AG08396 (cell line): ENCODE results near the gene PTX3.

Experiments
- DNase-seq: peaks from one replicate; pipeline ENCODE4 v3.0.0; 2012; ENCODE audit warnings: low spot score, mixed read lengths

The PTX3 gene

DNA sequence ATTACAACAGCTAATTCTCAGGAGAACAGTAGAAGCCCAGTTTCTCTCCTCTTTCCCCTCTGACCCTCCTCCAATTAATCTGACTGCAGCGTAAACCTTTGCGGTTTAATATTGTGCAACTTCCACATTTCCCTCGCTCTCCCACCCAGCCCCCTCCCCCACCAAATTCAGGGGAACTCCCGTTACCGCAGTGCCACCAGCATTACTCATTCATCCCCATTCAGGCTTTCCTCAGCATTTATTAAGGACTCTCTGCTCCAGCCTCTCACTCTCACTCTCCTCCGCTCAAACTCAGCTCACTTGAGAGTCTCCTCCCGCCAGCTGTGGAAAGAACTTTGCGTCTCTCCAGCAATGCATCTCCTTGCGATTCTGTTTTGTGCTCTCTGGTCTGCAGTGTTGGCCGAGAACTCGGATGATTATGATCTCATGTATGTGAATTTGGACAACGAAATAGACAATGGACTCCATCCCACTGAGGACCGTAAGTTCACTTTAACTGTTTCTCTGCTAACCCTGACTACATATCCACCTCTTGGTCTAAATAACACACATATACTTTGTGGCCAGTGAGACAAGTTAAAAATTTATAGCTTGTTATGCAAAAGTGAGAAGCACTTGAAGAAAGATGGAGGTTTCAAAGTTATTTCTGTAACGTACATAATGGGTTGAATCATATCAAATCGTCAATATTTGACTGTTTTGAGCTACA, at the start of gene PTX3:
Gene PTX3 (plus strand): TSS at position 268 of the 709 bp plus-strand sequence. CDS start 84 bp downstream, at position 352.
- DNase-seq, result peak; percentile 78

GRCh38 chr3:157387708-157388435, 48.8 kb upstream of the PTX3 start:
- DNase-seq, result no peak

GRCh38 chr3:157388976-157389375, 47.7 kb upstream of the PTX3 start:
- no peak for DNase-seq

GRCh38 chr3:157390713-157391515, 45.7 kb upstream of the PTX3 start:
- no peak for DNase-seq

DNA sequence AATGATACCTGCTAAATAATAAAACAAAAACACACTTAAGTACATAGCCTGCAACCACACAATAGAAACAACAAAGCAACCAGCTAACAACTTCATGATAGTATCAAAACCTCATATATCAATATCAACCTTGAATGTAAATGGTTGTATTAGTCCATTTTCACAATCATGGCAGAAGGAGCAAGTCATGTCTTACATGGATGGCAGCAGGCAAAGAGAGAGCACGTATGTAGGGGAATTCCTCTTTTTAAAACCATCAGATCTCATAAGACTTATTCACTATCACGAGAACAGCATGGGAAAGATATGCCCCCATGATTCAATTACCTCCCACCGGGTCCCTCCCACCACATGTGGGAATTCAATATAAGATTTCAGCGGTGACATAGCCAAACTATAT, 44.5 kb upstream of the PTX3 start:
- no peak for DNase-seq

DNA sequence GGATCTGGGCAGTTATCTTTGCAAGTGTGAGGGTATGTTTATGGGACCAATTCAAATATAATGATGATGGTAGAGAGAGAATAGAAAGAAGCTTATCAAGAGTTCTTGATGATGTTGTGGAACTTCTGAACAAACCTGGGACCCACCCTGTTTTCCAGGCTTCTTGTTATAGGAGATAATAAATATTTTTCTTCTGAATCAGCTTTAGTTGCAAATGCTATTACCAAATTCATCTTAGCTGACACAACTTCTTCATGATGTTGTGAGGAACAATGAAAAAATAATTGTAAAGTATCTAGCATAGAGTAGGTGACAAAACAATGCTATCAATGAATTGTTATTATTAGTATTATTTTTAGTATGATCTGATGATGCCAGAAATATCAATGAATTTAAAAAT, 43.5 kb upstream of the PTX3 start:
- no peak for DNase-seq

GRCh38 chr3:157394411-157394810, 42.2 kb upstream of the PTX3 start:
- DNase-seq, result no peak

- DNase-seq, result no peak
Observed at GRCh38 chr3:157398598-157398997, 38.1 kb upstream of the PTX3 start.

- no peak for DNase-seq
Observed at GRCh38 chr3:157404381-157404780, 32.3 kb upstream of the PTX3 start.

GRCh38 chr3:157405457-157405856, 31.2 kb upstream of the PTX3 start:
- DNase-seq, result peak; percentile 15

GRCh38 chr3:157406394-157406793, 30.3 kb upstream of the PTX3 start:
- DNase-seq, result no peak

DNA sequence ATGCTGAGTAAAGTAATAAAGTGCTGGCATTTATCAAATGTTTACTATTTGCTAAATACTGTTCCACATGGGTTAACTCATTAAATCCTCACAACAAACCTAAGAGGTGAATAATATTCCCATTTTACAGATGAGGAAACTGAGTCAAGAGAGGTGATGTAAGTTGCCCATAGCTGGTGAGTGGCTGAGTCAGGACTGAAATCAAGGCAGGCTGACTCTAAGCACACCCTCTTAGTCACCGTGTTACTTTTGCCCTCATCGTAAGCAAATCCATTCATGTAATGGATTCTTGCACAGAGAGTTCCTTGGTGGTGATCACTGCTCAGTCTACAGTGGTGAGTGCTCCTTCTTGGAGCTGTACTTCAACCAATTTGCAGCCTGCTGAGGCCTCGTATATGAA, 28.9 kb upstream of the PTX3 start:
- no peak for DNase-seq

GRCh38 chr3:157408499-157409149, 28.0 kb upstream of the PTX3 start:
- DNase-seq, result no peak

DNA sequence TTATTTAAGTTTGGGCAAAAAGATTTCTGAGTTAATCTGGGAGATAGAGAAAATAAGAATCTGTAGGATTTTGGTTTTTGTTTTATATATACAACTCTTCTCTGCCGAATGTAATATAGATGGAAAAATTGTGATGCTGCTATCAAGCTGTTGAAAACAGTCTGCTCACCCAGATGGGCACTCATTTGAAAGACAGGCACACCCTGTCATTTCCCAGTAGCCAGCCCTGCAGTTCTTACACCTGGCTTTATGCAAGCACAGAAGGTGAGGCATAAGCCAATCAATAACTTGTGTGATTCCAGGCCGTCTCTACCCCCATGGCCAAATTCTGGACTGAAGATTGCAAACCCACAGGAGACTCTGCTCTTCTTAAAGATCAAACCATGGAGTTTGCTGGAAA, 27.1 kb upstream of the PTX3 start:
- no peak for DNase-seq

DNA sequence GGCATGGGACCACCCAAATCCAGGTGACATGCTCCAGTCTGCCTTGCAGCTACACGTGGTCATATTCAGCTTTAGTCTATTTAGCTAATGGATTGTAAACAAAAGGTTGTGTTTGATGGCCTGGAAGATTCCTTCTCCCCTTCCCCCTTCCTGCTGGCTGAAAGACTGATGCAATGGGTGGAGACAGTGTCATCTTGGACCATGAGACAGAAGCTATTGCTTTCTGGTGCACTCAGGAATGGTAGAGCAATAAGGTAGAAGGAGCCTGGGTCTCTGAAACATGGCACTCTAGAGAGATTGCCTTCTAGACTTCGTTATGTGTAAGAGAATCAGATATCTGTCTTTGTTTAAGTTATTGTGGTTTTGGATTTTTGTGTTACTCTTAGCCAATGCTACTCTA, 25.7 kb upstream of the PTX3 start:
- no peak for DNase-seq

DNA sequence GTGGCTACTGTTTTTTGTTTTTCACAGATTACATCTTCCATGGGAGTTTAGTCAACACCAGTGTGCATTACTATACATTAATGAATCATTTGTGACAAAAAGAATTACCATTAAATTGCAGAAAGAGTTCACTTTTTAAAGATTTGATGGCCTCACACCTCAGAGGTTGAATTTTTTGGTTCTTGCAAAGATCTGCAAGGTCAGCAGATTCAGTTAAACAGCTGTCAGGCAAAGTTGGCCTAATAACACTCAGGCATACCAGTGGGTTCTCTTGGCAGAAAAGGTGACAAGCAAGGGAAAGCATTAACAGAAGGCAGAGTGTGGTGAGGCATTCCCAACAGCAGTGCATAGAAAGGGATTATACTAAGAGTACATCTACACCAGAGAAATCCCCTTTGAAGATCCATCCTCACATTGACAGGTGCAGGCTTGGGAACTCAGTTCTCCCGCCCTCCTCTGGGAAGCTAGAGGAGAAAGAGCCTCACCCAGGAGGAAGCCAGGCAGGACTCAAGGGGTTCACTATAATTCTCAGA, 24.3 kb upstream of the PTX3 start:
- no peak for DNase-seq

- no peak for DNase-seq
Observed at GRCh38 chr3:157414861-157415260, 21.8 kb upstream of the PTX3 start.

DNA sequence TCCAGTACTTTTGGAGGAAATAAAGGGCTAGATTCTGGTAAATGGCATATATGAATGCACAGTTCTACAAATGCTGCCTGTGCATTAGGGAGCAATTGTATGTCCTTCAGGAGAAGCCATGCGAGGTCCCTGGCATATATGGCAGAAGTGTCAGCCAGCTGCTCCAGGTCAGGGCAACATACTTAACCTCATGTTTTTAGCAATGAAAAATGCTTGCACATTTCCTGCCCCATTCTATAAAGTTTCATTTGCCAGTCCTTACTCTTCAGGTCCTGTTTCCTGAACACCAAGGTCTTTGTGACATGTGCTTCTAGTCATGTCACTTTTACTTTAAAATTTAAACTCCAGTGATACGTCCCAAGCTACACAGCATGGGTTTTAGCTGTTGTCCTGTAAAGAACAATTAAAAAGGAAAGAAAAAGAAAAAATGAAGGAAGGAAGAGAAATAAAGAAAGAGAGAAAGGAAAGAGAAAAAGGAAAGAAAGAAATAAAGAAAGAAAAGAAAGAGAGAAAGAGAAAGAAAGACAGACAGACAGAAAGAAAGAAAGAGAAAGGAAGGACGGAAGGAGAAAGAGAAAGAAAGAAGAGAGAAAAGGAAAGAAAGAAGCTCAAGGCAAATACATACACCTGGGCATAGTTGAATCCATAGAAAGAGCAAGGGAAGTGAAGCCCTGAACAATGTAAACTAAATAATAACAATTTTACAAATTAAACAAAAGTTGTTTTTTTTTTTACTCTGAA, 20.1 kb upstream of the PTX3 start:
- no peak for DNase-seq

GRCh38 chr3:157417247-157417646, 19.4 kb upstream of the PTX3 start:
- DNase-seq, result no peak

DNA sequence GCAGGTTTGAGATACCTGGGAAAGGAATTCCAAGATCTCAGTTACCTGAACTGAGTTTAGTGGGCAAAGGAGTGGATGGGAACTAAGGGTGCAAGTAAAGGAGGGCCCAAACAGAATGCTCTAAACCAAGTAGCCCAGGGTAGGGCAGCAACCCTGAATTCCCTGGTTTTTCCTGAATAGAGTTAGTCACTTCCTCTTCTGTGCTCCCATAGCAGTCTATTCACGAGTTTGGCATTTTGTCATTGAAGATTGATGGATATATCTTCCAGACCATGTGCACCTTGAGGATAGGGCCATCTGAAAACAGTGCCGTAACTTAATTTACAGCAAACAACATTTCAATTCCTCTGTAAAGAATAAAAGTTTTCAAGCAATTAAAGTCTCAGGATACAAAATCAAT, 18.5 kb upstream of the PTX3 start:
- DNase-seq, result no peak

- DNase-seq, result no peak
Observed at GRCh38 chr3:157420606-157421130, 16.0 kb upstream of the PTX3 start.
